SK-N-MC (cell line): ENCODE results near the gene TBCC.

Source experiments
- EZH2 ChIP-seq: fragments of 200-600 bp; sonication (generic); IDR thresholded peaks from one replicate; pipeline ENCODE4 v1.6.1; 2017; ENCODE audit warnings: antibody characterized with exemption
- FOXP2 ChIP-seq: optimal IDR thresholded peaks from 2 replicates; pipeline ENCODE3; 2011; ENCODE audit warnings: mild to moderate bottlenecking, moderate library complexity; ENCODE audit not compliant: insufficient read depth; ENCODE audit errors: extremely low read length, control extremely low read depth
- POLR2AphosphoS5 ChIP-seq: IDR thresholded peaks from 2 replicates; pipeline ENCODE4 v1.6.1; 2012; ENCODE audit warnings: mild to moderate bottlenecking, low read depth, low read length, borderline replicate concordance

GRCh38 chr6:42714098-42714761 lies 31.7 kb downstream of the TBCC start:
- no peak for TF ChIP-seq FOXP2
- TF ChIP-seq EZH2 = no peak
- TF ChIP-seq POLR2AphosphoS5 = no peak
